Measurements from ENCODE around the gene GUCA2A. TPM values are rescaled to one million over a fixed set of nuclear protein-coding genes. Genes with fewer than 3 reads are reported as not detected.

GUCA2A gene
- total RNA-seq, 1 experiment from 2014 or later = not detected

DNA sequence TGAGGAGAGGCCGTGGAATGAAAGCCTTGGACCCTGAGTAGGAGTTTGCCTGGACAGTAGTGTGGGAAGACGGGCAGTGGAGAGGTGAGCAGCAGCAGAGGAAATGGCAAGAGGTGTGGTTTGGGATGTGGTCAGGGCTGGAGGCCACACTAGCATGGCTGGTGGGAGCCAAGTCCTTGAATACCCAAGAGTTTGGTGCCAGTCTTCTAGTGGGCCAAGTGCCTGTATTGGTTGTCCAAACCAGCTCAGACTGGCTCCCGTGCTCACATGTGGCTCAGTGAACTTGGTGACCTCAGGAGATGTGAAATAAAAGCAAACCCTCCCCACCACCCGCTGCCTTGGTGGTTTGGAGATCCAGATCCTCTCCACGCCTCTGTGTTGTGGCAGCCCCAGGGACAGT, 2.4 kb downstream of the GUCA2A start:
- Histone ChIP-seq H3K27ac (ENCODE audit: low read length) (no peak overlapping the region), H3K36me3 (ENCODE audit: control insufficient read depth, insufficient read depth, low read length) (no peaks in the 10 kb centered on the region), H3K4me3 (ENCODE audit: low read depth in 2 of 2, low read length in 2 of 2) (no peak overlapping the region), H3K9me3 (ENCODE audit: control insufficient read depth, insufficient read depth, low read depth, low read length) (peaks cover 3% of the 10 kb centered on the region; the same call in 1 of the 2 replicates), H3K27me3 (ENCODE audit: control insufficient read depth, insufficient read depth, low read length) (no peaks in the 10 kb centered on the region), H3K4me1 (ENCODE audit: control insufficient read depth, insufficient read depth, low read length) (no peaks in the 10 kb centered on the region)
- CTCF ChIA-PET = no interaction called here
- BruUV-seq (replicated peaks) = no TSS peak
- no peak for TF ChIP-seq POLR2AphosphoS5 (IDR thresholded peaks at IDR 0.05; ENCODE audit: low read depth, low read length)
- TF ChIP-seq, protein P1, sequence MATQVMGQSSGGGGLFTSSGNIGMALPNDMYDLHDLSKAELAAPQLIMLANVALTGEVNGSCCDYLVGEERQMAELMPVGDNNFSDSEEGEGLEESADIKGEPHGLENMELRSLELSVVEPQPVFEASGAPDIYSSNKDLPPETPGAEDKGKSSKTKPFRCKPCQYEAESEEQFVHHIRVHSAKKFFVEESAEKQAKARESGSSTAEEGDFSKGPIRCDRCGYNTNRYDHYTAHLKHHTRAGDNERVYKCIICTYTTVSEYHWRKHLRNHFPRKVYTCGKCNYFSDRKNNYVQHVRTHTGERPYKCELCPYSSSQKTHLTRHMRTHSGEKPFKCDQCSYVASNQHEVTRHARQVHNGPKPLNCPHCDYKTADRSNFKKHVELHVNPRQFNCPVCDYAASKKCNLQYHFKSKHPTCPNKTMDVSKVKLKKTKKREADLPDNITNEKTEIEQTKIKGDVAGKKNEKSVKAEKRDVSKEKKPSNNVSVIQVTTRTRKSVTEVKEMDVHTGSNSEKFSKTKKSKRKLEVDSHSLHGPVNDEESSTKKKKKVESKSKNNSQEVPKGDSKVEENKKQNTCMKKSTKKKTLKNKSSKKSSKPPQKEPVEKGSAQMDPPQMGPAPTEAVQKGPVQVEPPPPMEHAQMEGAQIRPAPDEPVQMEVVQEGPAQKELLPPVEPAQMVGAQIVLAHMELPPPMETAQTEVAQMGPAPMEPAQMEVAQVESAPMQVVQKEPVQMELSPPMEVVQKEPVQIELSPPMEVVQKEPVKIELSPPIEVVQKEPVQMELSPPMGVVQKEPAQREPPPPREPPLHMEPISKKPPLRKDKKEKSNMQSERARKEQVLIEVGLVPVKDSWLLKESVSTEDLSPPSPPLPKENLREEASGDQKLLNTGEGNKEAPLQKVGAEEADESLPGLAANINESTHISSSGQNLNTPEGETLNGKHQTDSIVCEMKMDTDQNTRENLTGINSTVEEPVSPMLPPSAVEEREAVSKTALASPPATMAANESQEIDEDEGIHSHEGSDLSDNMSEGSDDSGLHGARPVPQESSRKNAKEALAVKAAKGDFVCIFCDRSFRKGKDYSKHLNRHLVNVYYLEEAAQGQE (IDR thresholded peaks at IDR 0.05; ENCODE audit: insufficient read depth in 1 of 2, low read depth in 2 of 2, low read length in 1 of 2) = no peak
- no peak for TF ChIP-seq TCF7L2 (IDR thresholded peaks at IDR 0.05; ENCODE audit: low read depth, low read length)
- TF ChIP-seq, protein P2, sequence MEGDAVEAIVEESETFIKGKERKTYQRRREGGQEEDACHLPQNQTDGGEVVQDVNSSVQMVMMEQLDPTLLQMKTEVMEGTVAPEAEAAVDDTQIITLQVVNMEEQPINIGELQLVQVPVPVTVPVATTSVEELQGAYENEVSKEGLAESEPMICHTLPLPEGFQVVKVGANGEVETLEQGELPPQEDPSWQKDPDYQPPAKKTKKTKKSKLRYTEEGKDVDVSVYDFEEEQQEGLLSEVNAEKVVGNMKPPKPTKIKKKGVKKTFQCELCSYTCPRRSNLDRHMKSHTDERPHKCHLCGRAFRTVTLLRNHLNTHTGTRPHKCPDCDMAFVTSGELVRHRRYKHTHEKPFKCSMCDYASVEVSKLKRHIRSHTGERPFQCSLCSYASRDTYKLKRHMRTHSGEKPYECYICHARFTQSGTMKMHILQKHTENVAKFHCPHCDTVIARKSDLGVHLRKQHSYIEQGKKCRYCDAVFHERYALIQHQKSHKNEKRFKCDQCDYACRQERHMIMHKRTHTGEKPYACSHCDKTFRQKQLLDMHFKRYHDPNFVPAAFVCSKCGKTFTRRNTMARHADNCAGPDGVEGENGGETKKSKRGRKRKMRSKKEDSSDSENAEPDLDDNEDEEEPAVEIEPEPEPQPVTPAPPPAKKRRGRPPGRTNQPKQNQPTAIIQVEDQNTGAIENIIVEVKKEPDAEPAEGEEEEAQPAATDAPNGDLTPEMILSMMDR (IDR thresholded peaks at IDR 0.05) = no peak
- no peak for TF ChIP-seq SIN3A (IDR thresholded peaks at IDR 0.05; ENCODE audit: borderline replicate concordance, insufficient read depth, low read depth, low read length)
- ATAC-seq (no peak), DNase-seq (ENCODE audit: low read depth, low spot score) (no peak)
- intact Hi-C loops (cut with micrococcal nuclease; ENCODE audit: unreplicated experiment) (no loop called here), in situ Hi-C loops (cut with HindIII; ENCODE audit: low pct_unique_long_range_greater_than_20kb, low sequenced_read_pairs) (no loop called here)
- POLR2A ChIA-PET = no interaction called here

DNA sequence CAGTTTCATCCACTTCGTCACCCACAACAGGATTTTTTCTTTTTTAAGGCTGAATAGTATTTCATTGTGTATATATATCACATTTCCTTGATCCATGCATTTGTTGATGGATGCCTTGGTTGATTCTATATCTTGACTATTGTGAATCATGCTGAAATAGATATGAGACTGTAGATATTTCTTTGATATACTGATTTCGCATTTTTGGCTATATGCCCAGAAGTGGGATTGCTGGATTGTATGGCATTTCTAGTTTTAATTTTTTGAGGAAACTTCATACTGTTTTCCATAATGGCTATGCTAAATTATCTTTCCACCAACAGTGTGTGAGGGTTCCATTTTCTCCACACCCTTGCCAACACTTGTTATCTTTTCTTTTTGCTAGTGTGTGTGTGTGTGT, 6.4 kb downstream of the GUCA2A start:
- intact Hi-C loops (cut with micrococcal nuclease; ENCODE audit: unreplicated experiment) (no loop called here), in situ Hi-C loops (cut with HindIII; ENCODE audit: low pct_unique_long_range_greater_than_20kb, low sequenced_read_pairs) (no loop called here)
- DNase-seq (ENCODE audit: low read depth, low spot score) (no peak), ATAC-seq (no peak)
- Histone ChIP-seq H3K27ac (ENCODE audit: low read length) (no peak overlapping the region), H3K4me1 (ENCODE audit: control insufficient read depth, insufficient read depth, low read length) (no peaks in the 10 kb centered on the region), H3K27me3 (ENCODE audit: control insufficient read depth, insufficient read depth, low read length) (no peaks in the 10 kb centered on the region), H3K9me3 (ENCODE audit: control insufficient read depth, insufficient read depth, low read depth, low read length) (peaks cover 3% of the 10 kb centered on the region; the same call in 1 of the 2 replicates), H3K4me3 (ENCODE audit: low read depth in 2 of 2, low read length in 2 of 2) (no peak overlapping the region), H3K36me3 (ENCODE audit: control insufficient read depth, insufficient read depth, low read length) (no peaks in the 10 kb centered on the region)
- ChIA-PET CTCF (no interaction called here), POLR2A (no interaction called here)
- BruUV-seq (replicated peaks) = no TSS peak
- TF ChIP-seq, protein P2 (IDR thresholded peaks at IDR 0.05) = no peak
- TF ChIP-seq, protein P1 (IDR thresholded peaks at IDR 0.05; ENCODE audit: insufficient read depth in 1 of 2, low read depth in 2 of 2, low read length in 1 of 2) = no peak
- TF ChIP-seq TCF7L2 (IDR thresholded peaks at IDR 0.05; ENCODE audit: low read depth, low read length) = no peak
- no peak for TF ChIP-seq SIN3A (IDR thresholded peaks at IDR 0.05; ENCODE audit: borderline replicate concordance, insufficient read depth, low read depth, low read length)
- TF ChIP-seq POLR2AphosphoS5 (IDR thresholded peaks at IDR 0.05; ENCODE audit: low read depth, low read length) = no peak

Data from Panc1 (cell line).